LNCAP (cell line): ENCODE measurements around the gene NDUFB2.

Source experiments
- CTCF ChIP-seq: fragments of 450-650 bp; IDR thresholded peaks from 2 replicates; pipeline ENCODE4 v1.5.1; 2017; ENCODE audit warnings: mild to moderate bottlenecking

The NDUFB2 gene

DNA sequence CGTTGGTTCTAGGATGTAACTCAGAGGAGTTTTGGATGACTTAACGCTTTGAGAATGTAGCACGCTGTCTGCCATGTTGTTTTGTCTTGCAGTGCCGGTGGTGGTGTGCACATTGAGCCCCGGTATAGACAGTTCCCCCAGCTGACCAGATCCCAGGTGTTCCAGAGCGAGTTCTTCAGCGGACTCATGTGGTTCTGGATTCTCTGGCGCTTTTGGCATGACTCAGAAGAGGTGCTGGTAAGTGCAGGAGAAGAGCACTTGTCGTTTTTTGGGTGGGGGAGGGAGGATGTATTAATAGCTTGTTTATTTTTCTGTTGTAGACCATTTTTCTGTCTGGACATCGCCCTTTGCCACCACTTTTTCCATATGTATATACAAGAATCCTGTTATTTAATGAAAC, 6.3 kb downstream of the NDUFB2 start:
- no peak for TF ChIP-seq CTCF

- TF ChIP-seq CTCF = no peak
These were observed 7.7 kb downstream of the NDUFB2 start for GRCh38 chr7:140704205-140704604.

DNA sequence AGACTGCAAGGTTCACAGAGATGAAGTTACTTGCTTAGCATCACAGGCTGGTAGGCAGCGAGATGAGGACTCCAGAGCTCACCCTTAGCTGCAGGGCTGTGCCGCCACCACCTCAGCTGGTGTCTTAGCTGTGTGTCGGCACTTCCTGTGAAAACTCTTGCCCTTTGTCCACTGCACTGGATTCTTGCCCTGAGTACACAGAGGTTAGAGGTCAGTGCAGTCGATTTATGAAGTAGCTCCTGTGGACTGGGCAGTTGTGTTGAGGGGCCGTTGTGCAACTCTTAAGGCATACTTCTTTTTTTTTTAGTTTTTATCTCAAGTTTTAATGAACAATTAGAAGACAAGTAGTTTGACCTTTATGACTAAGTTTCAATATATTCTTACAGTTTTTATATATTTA, 10.6 kb downstream of the NDUFB2 start:
- TF ChIP-seq CTCF = no peak

GRCh38 chr7:140714331-140715040, 18.0 kb downstream of the NDUFB2 start:
- TF ChIP-seq CTCF = no peak

DNA sequence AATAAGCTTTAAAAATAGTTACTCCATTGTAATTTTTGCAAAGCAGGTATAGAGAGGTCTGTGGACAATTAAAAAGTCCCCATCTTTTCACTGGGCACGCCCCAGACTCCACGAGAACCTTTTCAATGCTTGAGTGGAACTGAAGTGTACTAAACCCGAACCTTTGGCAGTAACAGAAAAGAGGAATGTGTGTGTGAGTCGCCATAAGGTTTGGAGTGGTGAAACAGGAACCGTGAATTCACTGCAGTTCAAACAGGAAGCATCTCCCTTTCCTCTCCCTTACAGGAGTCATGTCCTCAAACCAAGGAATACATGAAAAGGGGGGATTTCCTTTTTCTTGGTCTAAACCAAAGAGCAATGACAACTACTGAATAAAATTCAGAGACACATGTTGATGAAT, 23.2 kb downstream of the NDUFB2 start:
- TF ChIP-seq CTCF = no peak

DNA sequence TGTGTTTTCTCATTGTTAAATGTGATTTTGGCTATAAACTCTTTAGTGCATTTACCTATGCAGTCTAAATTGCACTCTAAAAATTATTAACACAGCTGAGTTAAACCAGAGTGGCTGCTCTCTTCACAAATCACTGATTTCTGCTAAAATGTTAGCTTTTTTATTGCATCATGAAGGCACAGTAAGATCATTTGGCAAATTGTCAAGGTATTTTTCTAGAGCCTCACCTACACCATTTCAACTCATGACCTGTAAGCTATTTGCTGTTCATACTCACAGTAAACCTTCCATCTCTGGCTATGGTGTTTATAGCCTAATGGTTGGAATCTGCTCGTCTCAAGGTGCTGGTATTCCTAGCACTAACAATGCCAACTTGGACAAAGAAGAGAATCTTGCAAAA, 25.7 kb downstream of the NDUFB2 start:
- TF ChIP-seq CTCF = no peak

DNA sequence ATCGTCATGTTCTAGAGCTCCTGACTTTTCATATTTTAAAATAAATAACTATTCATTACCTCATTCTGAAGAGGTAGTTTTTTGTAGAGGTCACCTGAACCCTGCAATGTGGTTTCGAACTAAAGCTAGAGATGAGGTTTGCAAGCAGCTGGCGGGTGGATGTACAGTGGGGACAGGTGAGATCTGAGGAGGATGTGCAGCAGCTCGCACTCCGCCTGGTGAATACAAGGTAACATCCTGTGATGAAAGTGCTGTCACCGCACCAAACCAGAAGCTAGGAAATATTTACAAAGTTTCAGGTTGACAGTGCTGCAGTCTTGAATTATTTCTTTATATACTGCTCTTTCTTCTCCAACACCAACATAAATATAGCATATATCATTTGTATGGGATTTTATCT, 26.5 kb downstream of the NDUFB2 start:
- TF ChIP-seq CTCF = no peak

- TF ChIP-seq CTCF = no peak
These were observed 27.1 kb downstream of the NDUFB2 start for GRCh38 chr7:140723574-140723973.
